Measurements from ENCODE around the gene HMCN1.

HMCN1 gene

GRCh38 chr1:186193224-186193623 lies 459.0 kb downstream of the HMCN1 start:
- Histone ChIP-seq H3K9me3 (ENCODE audit: insufficient read depth, low read length) (no peaks in the 10 kb centered on the region), H3K4me1 (ENCODE audit: insufficient read depth, insufficient read length) (no peaks in the 10 kb centered on the region), H3K9ac (ENCODE audit: insufficient read length, low read depth) (no peak overlapping the region), H3K4me3 (ENCODE audit: insufficient read length, low read depth) (no peak overlapping the region), H3K27me3 (ENCODE audit: insufficient read depth, insufficient read length) (no peaks in the 10 kb centered on the region), H3K36me3 (ENCODE audit: insufficient read depth, insufficient read length, low read length) (no peaks in the 10 kb centered on the region)
- DNase-seq (ENCODE audit: low read depth, low spot score): no peak
- no peak for TF ChIP-seq SUZ12 (IDR thresholded peaks at IDR 0.05; ENCODE audit: extremely low read depth, insufficient read depth, insufficient read length)
- no peak for TF ChIP-seq YY1 (IDR thresholded peaks at IDR 0.05; ENCODE audit: insufficient read depth, insufficient read length)
- no peak for TF ChIP-seq ZNF274 (IDR thresholded peaks at IDR 0.05; ENCODE audit: low read depth, low read length)

DNA sequence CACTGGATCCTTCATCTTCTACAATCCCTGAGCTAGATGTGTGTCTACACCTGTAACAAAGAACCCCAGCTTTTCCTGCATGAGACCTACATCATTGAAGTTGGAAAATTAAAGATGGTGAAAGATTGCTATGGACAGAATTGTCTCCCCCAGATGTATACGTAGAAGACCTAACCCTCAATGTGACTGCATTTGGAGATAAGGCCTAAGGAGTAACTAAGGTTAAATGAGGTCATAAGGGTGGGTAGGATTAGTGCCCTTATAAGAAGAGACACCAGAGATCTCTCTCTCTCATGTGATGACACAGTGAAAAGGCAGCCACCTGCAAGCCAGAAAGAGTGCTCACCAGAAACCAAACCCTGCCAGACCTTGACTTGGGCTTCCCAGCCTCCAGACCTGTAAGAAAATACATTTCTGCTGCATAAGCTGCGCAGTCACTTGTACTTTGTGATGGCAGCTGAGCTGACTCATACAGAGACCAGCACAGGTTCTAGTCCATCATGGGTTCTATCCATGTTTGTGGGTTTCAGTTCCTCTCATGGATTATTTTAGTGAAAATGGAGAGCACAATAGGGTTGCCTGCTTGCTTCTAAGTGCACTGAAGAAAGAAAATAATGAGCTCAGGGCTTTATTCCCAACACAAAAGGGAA lies 460.0 kb downstream of the HMCN1 start:
- Histone ChIP-seq H3K27me3 (ENCODE audit: insufficient read depth, insufficient read length) (no peaks in the 10 kb centered on the region), H3K36me3 (ENCODE audit: insufficient read depth, insufficient read length, low read length) (no peaks in the 10 kb centered on the region), H3K9ac (ENCODE audit: insufficient read length, low read depth) (no peak overlapping the region), H3K4me1 (ENCODE audit: insufficient read depth, insufficient read length) (no peaks in the 10 kb centered on the region), H3K9me3 (ENCODE audit: insufficient read depth, low read length) (no peaks in the 10 kb centered on the region), H3K4me3 (ENCODE audit: insufficient read length, low read depth) (no peak overlapping the region)
- TF ChIP-seq SUZ12 (IDR thresholded peaks at IDR 0.05; ENCODE audit: extremely low read depth, insufficient read depth, insufficient read length) (no peak), ZNF274 (IDR thresholded peaks at IDR 0.05; ENCODE audit: low read depth, low read length) (no peak), YY1 (IDR thresholded peaks at IDR 0.05; ENCODE audit: insufficient read depth, insufficient read length) (no peak)
- no peak for DNase-seq (ENCODE audit: low read depth, low spot score)

GRCh38 chr1:186195377-186195931 lies 461.3 kb downstream of the HMCN1 start:
- H3K4me3 ChIP-seq (ENCODE audit: insufficient read length, low read depth): no peak overlapping the region
- no peaks in the 10 kb centered on the region for H3K4me1 ChIP-seq (ENCODE audit: insufficient read depth, insufficient read length)
- H3K27me3 ChIP-seq (ENCODE audit: insufficient read depth, insufficient read length): no peaks in the 10 kb centered on the region
- H3K9ac ChIP-seq (ENCODE audit: insufficient read length, low read depth): no peak overlapping the region
- DNase-seq (ENCODE audit: low read depth, low spot score): no peak
- no peak for TF ChIP-seq SUZ12 (IDR thresholded peaks at IDR 0.05; ENCODE audit: extremely low read depth, insufficient read depth, insufficient read length)
- no peak for TF ChIP-seq ZNF274 (IDR thresholded peaks at IDR 0.05; ENCODE audit: low read depth, low read length)
- TF ChIP-seq YY1 (IDR thresholded peaks at IDR 0.05; ENCODE audit: insufficient read depth, insufficient read length): no peak
- H3K36me3 ChIP-seq (ENCODE audit: insufficient read depth, insufficient read length, low read length): no peaks in the 10 kb centered on the region
- no peaks in the 10 kb centered on the region for H3K9me3 ChIP-seq (ENCODE audit: insufficient read depth, low read length)

- Histone ChIP-seq H3K9me3 (ENCODE audit: insufficient read depth, low read length) (0 out of 2 replicates have a peak, but pooled peaks cover 3% of the 10 kb centered on the region), H3K4me1 (ENCODE audit: insufficient read depth, insufficient read length) (no peaks in the 10 kb centered on the region), H3K9ac (ENCODE audit: insufficient read length, low read depth) (no peak overlapping the region), H3K36me3 (ENCODE audit: insufficient read depth, insufficient read length, low read length) (no peaks in the 10 kb centered on the region), H3K4me3 (ENCODE audit: insufficient read length, low read depth) (no peak overlapping the region), H3K27me3 (ENCODE audit: insufficient read depth, insufficient read length) (no peaks in the 10 kb centered on the region)
- no peak for DNase-seq (ENCODE audit: low read depth, low spot score)
- no peak for TF ChIP-seq SUZ12 (IDR thresholded peaks at IDR 0.05; ENCODE audit: extremely low read depth, insufficient read depth, insufficient read length)
- no peak for TF ChIP-seq ZNF274 (IDR thresholded peaks at IDR 0.05; ENCODE audit: low read depth, low read length)
- TF ChIP-seq YY1 (IDR thresholded peaks at IDR 0.05; ENCODE audit: insufficient read depth, insufficient read length): no peak
Measured at GRCh38 chr1:186202271-186202764, 468.1 kb downstream of the HMCN1 start.

DNA sequence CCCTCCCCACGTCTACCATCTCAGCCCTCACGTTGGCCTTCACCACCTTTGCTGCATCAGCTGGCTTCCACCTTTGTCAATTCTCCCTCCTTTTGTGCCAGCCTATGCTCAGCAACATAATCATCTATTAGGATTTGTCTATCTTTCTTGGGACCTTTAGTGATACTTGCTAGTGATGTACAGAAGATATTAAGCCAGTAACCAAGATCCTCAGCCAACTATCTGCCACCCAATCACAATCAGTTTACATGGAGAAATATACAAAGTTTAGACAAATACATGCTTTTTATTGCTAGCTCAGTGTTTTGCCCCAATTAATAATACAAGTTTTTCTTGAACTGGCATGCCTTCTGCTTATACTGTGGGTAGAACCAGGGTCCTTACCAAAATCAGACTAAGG lies 468.6 kb downstream of the HMCN1 start:
- H3K4me3 ChIP-seq (ENCODE audit: insufficient read length, low read depth): no peak overlapping the region
- DNase-seq (ENCODE audit: low read depth, low spot score): no peak
- TF ChIP-seq YY1 (IDR thresholded peaks at IDR 0.05; ENCODE audit: insufficient read depth, insufficient read length) (no peak), SUZ12 (IDR thresholded peaks at IDR 0.05; ENCODE audit: extremely low read depth, insufficient read depth, insufficient read length) (no peak), ZNF274 (IDR thresholded peaks at IDR 0.05; ENCODE audit: low read depth, low read length) (no peak)

DNA sequence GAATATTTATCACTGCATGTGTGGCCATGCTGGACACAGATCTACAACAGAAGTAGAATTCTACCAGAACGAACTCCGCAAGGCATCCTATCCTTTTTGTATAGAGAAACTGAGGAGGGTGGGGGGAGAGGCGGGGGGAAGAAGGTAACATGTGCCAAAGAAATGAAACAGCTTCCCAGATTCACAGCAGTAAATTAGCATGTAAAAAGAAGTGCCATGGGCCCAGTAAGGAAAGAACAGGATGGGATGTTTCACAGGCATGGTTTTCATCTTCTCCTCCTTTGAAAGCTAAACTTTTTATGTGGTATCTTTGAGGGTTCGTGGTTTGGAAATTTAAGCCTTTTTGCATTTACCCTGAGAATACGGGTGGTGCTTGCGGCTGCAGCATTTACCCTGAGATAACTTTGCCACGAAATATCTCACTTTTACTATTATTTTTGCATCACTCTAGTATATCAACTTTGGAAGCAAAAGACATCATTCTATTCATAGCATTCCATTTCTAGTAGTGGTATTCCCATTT lies 471.9 kb downstream of the HMCN1 start:
- no peak overlapping the region for H3K4me3 ChIP-seq (ENCODE audit: insufficient read length, low read depth)
- H3K4me1 ChIP-seq (ENCODE audit: insufficient read depth, insufficient read length): no peaks in the 10 kb centered on the region
- H3K9ac ChIP-seq (ENCODE audit: insufficient read length, low read depth): no peak overlapping the region
- H3K27me3 ChIP-seq (ENCODE audit: insufficient read depth, insufficient read length): no peaks in the 10 kb centered on the region
- 0 out of 2 replicates have a peak, but pooled peaks cover 7% of the 10 kb centered on the region for H3K9me3 ChIP-seq (ENCODE audit: insufficient read depth, low read length)
- no peaks in the 10 kb centered on the region for H3K36me3 ChIP-seq (ENCODE audit: insufficient read depth, insufficient read length, low read length)
- no peak for TF ChIP-seq YY1 (IDR thresholded peaks at IDR 0.05; ENCODE audit: insufficient read depth, insufficient read length)
- no peak for TF ChIP-seq SUZ12 (IDR thresholded peaks at IDR 0.05; ENCODE audit: extremely low read depth, insufficient read depth, insufficient read length)
- no peak for TF ChIP-seq ZNF274 (IDR thresholded peaks at IDR 0.05; ENCODE audit: low read depth, low read length)
- DNase-seq (ENCODE audit: low read depth, low spot score): peak; percentile 16

More for the DNA sequence above, 468.6 kb downstream of the HMCN1 start:
- Histone ChIP-seq H3K27me3 (ENCODE audit: insufficient read depth, insufficient read length) (no peaks in the 10 kb centered on the region), H3K9me3 (ENCODE audit: insufficient read depth, low read length) (0 out of 2 replicates have a peak, but pooled peaks cover 7% of the 10 kb centered on the region), H3K36me3 (ENCODE audit: insufficient read depth, insufficient read length, low read length) (no peaks in the 10 kb centered on the region), H3K9ac (ENCODE audit: insufficient read length, low read depth) (no peak overlapping the region), H3K4me1 (ENCODE audit: insufficient read depth, insufficient read length) (no peaks in the 10 kb centered on the region)

- TF ChIP-seq YY1 (IDR thresholded peaks at IDR 0.05; ENCODE audit: insufficient read depth, insufficient read length) (no peak), SUZ12 (IDR thresholded peaks at IDR 0.05; ENCODE audit: extremely low read depth, insufficient read depth, insufficient read length) (no peak), ZNF274 (IDR thresholded peaks at IDR 0.05; ENCODE audit: low read depth, low read length) (no peak)
- no peaks in the 10 kb centered on the region for H3K4me1 ChIP-seq (ENCODE audit: insufficient read depth, insufficient read length)
- H3K36me3 ChIP-seq (ENCODE audit: insufficient read depth, insufficient read length, low read length): no peaks in the 10 kb centered on the region
Measured at GRCh38 chr1:186207391-186208085, 473.3 kb downstream of the HMCN1 start.

More at GRCh38 chr1:186207391-186208085, 473.3 kb downstream of the HMCN1 start:
- no peak overlapping the region for H3K9ac ChIP-seq (ENCODE audit: insufficient read length, low read depth)
- no peak for DNase-seq (ENCODE audit: low read depth, low spot score)
- H3K4me3 ChIP-seq (ENCODE audit: insufficient read length, low read depth): no peak overlapping the region
- 0 out of 2 replicates have a peak, but pooled peaks cover 7% of the 10 kb centered on the region for H3K9me3 ChIP-seq (ENCODE audit: insufficient read depth, low read length)
- no peaks in the 10 kb centered on the region for H3K27me3 ChIP-seq (ENCODE audit: insufficient read depth, insufficient read length)

Measured in NT2/D1 (cell line).